DOHH2 (cell line): ENCODE results near the gene CLRN3.

Source experiments
- CTCF ChIP-seq: fragments of 200-600 bp; sonication (generic); IDR thresholded peaks from one replicate; pipeline ENCODE4 v1.5.1; 2014; ENCODE audit warnings: antibody characterized with exemption, mild to moderate bottlenecking, low read depth, low read length; ENCODE audit not compliant: poor library complexity, severe bottlenecking
- EZH2phosphoT487 ChIP-seq: fragments of 200-600 bp; sonication (generic); IDR thresholded peaks from 2 replicates; pipeline ENCODE4 v1.6.1; 2017; ENCODE audit warnings: borderline replicate concordance, mild to moderate bottlenecking, antibody characterized with exemption, low read length, moderate library complexity, mixed read lengths

DNA sequence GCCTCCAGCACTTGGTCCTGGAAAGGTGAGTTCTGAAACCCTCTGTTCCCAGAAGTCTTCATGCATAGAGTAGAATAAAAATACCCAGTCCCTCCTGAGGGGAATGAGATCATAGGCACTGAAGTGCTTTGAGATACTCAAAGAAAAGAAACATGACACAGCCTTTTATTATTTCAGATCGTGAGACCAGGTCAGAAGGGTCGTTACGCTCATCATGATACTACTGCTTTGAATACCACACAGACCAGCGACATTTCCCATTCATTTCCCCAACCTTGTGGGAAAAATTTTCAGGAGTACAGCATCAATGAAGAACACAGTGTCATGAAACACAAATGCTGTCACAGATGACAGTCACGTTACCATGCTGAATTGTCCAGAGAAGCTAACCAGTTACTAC is 15.0 kb downstream of the CLRN3 start:
- TF ChIP-seq CTCF (no peak), EZH2phosphoT487 (no peak)
